K562 (cell line): ENCODE results near the gene COX5A. TPM values are rescaled to one million over a fixed set of nuclear protein-coding genes. Genes with fewer than 3 reads are reported as not detected.

Experiments
- ATAC-seq: fragments of 200-7000 bp; cut with Tn5 transposase; 3 replicates; pipeline ENCODE4 v1.9.1; 2020; ENCODE audit warnings: moderate library complexity
- BruUV-seq: library from RNA; stranded (reverse); fragments of 400-500 nt; replicated peaks from 2 replicates; lab custom pipeline; 2021; lab: Mats Ljungman, UMichigan
- CTCF ChIA-PET: fragments of 300-600 bp; formaldehyde crosslinking; extraction: SDS; loops from one replicate; lab custom pipeline; 2021; ENCODE audit warnings: low intra/inter-chr PET ratio; lab: Yijun Ruan, JAX
- POLR2A ChIA-PET: fragments of 300-600, 350-650 bp; sonication (Branson Sonifier 250); formaldehyde crosslinking; extraction: SDS; loops from one replicate; lab custom pipeline; 2021; ENCODE audit warnings: antibody characterized with exemption, inconsistent platforms; lab: Yijun Ruan, JAX
- DNase-seq, 4 experiments: peaks; one replicate each; pipeline versions ENCODE4 v3.0.0 to v3.0.0-alpha.2; 2011 to 2018; ENCODE audit warnings: low spot score in 3 of 4, mixed read lengths in 3 of 4; ENCODE audit errors: extremely low read depth in 1 of 4
- FAIRE-seq: peaks from 2 replicates; lab custom pipeline; 2011; peaks lifted over from hg19 to GRCh38; lab: Jason Lieb, UNC
- H2AFZ ChIP-seq: 2 replicates; pipeline ENCODE4 v1.6.0; 2011; ENCODE audit warnings: low read depth, low read length, control low read depth, inconsistent platforms
- H3K27ac ChIP-seq: fragments of 200-600 bp; 3 replicates; pipeline ENCODE4 v1.8.0; 2011; ENCODE audit warnings: low read depth, mild to moderate bottlenecking, control low read depth, inconsistent platforms, low read length, moderate library complexity, mixed read lengths; ENCODE audit errors: extremely low read depth
- H3K27me3 ChIP-seq, 2 experiments: fragments of 300-600 bp in 1 of 2; 2 replicates in 1 of 2; 3 replicates in 1 of 2; pipeline versions ENCODE4 v1.6.0 to v1.8.0; 2011; ENCODE audit warnings: inconsistent platforms in 2 of 2, low read length in 2 of 2, mild to moderate bottlenecking in 1 of 2, mixed read lengths in 1 of 2, moderate library complexity in 1 of 2; ENCODE audit not compliant: control insufficient read depth in 2 of 2, insufficient read depth in 2 of 2
- H3K36me3 ChIP-seq: fragments of 300-600 bp; 3 replicates; pipeline ENCODE4 v1.8.0; 2011; ENCODE audit warnings: mild to moderate bottlenecking, low read length, inconsistent platforms; ENCODE audit not compliant: control insufficient read depth, insufficient read depth
- H3K4me1 ChIP-seq, 2 experiments: fragments of 200-600 bp in 1 of 2; replicated peaks in 1 of 2; 2 replicates in 1 of 2; 3 replicates in 1 of 2; pipeline versions ENCODE4 v1.5.1 to v1.8.0; 2011; ENCODE audit warnings: inconsistent platforms in 2 of 2, low read length in 2 of 2, mild to moderate bottlenecking in 1 of 2, mixed read lengths in 1 of 2, moderate library complexity in 1 of 2; ENCODE audit not compliant: control insufficient read depth in 2 of 2, insufficient read depth in 2 of 2
- H3K4me2 ChIP-seq: 2 replicates; pipeline ENCODE4 v1.6.1; 2011; ENCODE audit warnings: low read length, control low read depth, inconsistent platforms, mixed read lengths; ENCODE audit not compliant: insufficient read depth
- H3K4me3 ChIP-seq: fragments of 200-600 bp; sonication (generic), shearing (Covaris generic); 2 replicates; pipeline ENCODE4 v1.5.1; 2016; ENCODE audit warnings: control low read depth, inconsistent platforms
- H3K79me2 ChIP-seq: fragments of 200-600 bp; 3 replicates; pipeline ENCODE4 v1.8.0; 2011; ENCODE audit warnings: low read length, inconsistent platforms; ENCODE audit not compliant: control insufficient read depth, insufficient read depth
- H3K9ac ChIP-seq, 2 experiments: 2 replicates each; pipeline versions ENCODE4 v1.6.0 to v1.6.1; 2011; ENCODE audit warnings: low read depth in 2 of 2, low read length in 2 of 2, control low read depth in 1 of 2, inconsistent platforms in 1 of 2, mild to moderate bottlenecking in 1 of 2, mixed read lengths in 1 of 2; ENCODE audit not compliant: insufficient read depth in 1 of 2
- H3K9me1 ChIP-seq: one replicate; pipeline ENCODE4 v1.6.0; 2011; ENCODE audit warnings: inconsistent platforms, mild to moderate bottlenecking, low read length, moderate library complexity; ENCODE audit not compliant: control insufficient read depth, insufficient read depth
- H3K9me3 ChIP-seq: replicated peaks from 2 replicates; pipeline ENCODE4 v1.5.1; 2011; ENCODE audit warnings: low read depth, low read length, inconsistent platforms; ENCODE audit not compliant: control insufficient read depth, insufficient read depth
- H4K20me1 ChIP-seq: replicated peaks from 2 replicates; pipeline ENCODE4 v1.6.1; 2011; ENCODE audit warnings: low read length, inconsistent platforms, mixed read lengths; ENCODE audit not compliant: control insufficient read depth, insufficient read depth
- AFF1 ChIP-seq, 2 experiments: fragments of 450-650 bp; IDR thresholded peaks; 2 replicates each; pipeline ENCODE4 v1.6.1; 2018; ENCODE audit warnings: mild to moderate bottlenecking in 2 of 2, low read depth in 1 of 2; ENCODE audit not compliant: partially characterized antibody in 2 of 2
- BCL6 ChIP-seq: fragments of 250-450 bp; sonication (Bioruptor Pico); IDR thresholded peaks from 2 replicates; pipeline ENCODE4 v1.4.0; 2020
- CHD1 ChIP-seq: fragments of 200-600 bp; sonication (generic); IDR thresholded peaks from one replicate; pipeline ENCODE4 v1.6.1; 2012; ENCODE audit warnings: mild to moderate bottlenecking, moderate library complexity, low read length, inconsistent platforms
- DIDO1 ChIP-seq: fragments of 450-650 bp; IDR thresholded peaks from 2 replicates; pipeline ENCODE4 v1.6.1; 2016; ENCODE audit warnings: low read depth, missing biosample characterization, missing genetic modification characterization
- ETS2 ChIP-seq: IDR thresholded peaks from 2 replicates; pipeline ENCODE4 v1.6.1; 2016; ENCODE audit warnings: borderline replicate concordance, missing genetic modification characterization, mild to moderate bottlenecking, moderate library complexity, missing compliant biosample characterization; ENCODE audit not compliant: poor library complexity, severe bottlenecking
- HMG20B ChIP-seq: fragments of 250-450 bp; sonication (Bioruptor Pico); IDR thresholded peaks from 2 replicates; pipeline ENCODE4 v1.5.0; 2021; ENCODE audit warnings: mild to moderate bottlenecking
- IFI16 ChIP-seq: fragments of 250-450 bp; sonication (Bioruptor Pico); IDR thresholded peaks from 2 replicates; pipeline ENCODE4 v2.1.2; 2022; ENCODE audit warnings: mild to moderate bottlenecking, inconsistent platforms
- JUNB ChIP-seq: fragments of 450-650 bp; formaldehyde crosslinking; conservative IDR thresholded peaks from 2 replicates; pipeline ENCODE4 v1.4.0; 2020; ENCODE audit warnings: mild to moderate bottlenecking
- ZBTB12 ChIP-seq: fragments of 250-450 bp; sonication (Bioruptor Pico); IDR thresholded peaks from 2 replicates; pipeline ENCODE4 v1.4.0; 2020
- ZFP1 ChIP-seq: fragments of 450-650 bp; formaldehyde crosslinking; IDR thresholded peaks from 2 replicates; pipeline ENCODE4 v1.4.0; 2020; ENCODE audit warnings: mild to moderate bottlenecking, mixed read lengths
- ZNF212 ChIP-seq: fragments of 450-650 bp; formaldehyde crosslinking; IDR thresholded peaks from 2 replicates; pipeline ENCODE4 v1.4.0; 2020; ENCODE audit warnings: mild to moderate bottlenecking
- ZNF586 ChIP-seq: fragments of 450-650 bp; formaldehyde crosslinking; conservative IDR thresholded peaks from 2 replicates; pipeline ENCODE4 v1.4.0; 2020; ENCODE audit warnings: mild to moderate bottlenecking, moderate library complexity
- WGBS: fragments of 100-300 bp; shearing (Covaris generic); methylation state at CpG from one replicate; pipeline ENCODE4 v1.1.6; 2016; ENCODE audit warnings: low coverage, mixed read lengths; ENCODE audit not compliant: insufficient coverage; ENCODE audit errors: missing lambda C conversion rate; 5-methylcytosine and 5-hydroxymethylcytosine counted together
- in situ Hi-C: fragments of 300-500 bp; cut with MboI; formaldehyde crosslinking; loops from 4 replicates; pipeline ENCODE4 v1.15.0; 2018; ENCODE audit warnings: inconsistent platforms, mixed read lengths
- intact Hi-C: fragments of 100-400 bp; cut with micrococcal nuclease; formaldehyde crosslinking; loops from 2 replicates; pipeline ENCODE4 v1.14.2; 2022
- polyA plus RNA-seq, 8 experiments: library from polyadenylated mRNA; depleted of rRNA in 4 of 8; stranded (reverse) in 5 of 8; unstranded in 3 of 8; fragments of >200 nt; fragmentation: Nextera tagmentation in 2 of 8; fragmentation: Illumina TruSeq in 1 of 8; extraction: Ambion mirVana in 2 of 8; extraction: Trizol in 1 of 8; gene quantifications; 2 replicates each; pipeline versions ENCODE4 v1.2.1 to v1.2.3, GENCODE V29; 2011 to 2014; ENCODE audit warnings: inconsistent platforms in 1 of 8, missing spikeins in 1 of 8
- total RNA-seq, 7 experiments: library from RNA; depleted of rRNA in 6 of 7; stranded (reverse); fragments of >200 nt in 6 of 7; fragmentation: Illumina TruSeq in 2 of 7; extraction: Trizol in 2 of 7; gene quantifications; 2 replicates each; pipeline versions ENCODE4 v1.2.1 to v1.2.3, GENCODE V29; 2011 to 2021; ENCODE audit warnings: low replicate concordance in 1 of 7

The COX5A gene
- total and polyA plus RNA-seq, 9 of the 15 experiments (the other 6 are each of a cell fraction or from before 2014, with no cell fraction given): 86.8 to 553 (median 371) TPM

DNA sequence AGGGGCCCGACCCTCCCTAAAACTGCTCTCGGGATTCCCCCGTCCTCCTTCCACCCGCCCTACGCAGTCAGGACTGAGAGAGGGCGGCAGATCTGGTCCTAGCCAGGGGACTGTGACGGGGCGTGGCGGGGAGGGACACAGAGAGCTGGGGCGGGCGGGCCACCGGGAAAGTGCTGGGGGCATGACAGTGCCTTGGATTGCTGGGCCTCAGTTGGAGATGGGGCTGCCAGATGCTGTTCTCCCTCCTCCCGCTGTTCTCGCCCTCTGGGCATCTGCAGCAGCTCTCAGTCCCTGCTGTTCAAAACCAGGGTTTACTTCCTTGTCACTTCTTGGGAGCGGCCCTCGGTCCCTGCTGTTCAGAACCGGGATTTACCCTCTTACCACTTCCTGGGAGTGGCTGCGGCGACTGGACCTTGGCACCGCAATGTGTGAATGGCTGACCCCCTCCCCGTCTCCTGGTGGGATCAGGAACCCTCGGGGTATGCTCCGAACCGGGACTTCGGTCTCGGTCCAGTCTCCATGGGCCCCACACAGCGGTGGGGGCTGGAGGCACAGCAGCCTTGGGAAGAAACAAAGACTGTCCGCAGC, 20.5 kb upstream of the COX5A start:
- FAIRE-seq (no peak), DNase-seq (peak in 1 of 4 experiments; percentile 8), ATAC-seq (no peak)
- TF ChIP-seq IFI16 (no peak), ZNF586 (CRISPR knock-in tag) (no peak), JUNB (CRISPR knock-in tag) (no peak), DIDO1 (tag) (no peak), CHD1 (no peak), ETS2 (no peak), BCL6 (CRISPR knock-in tag) (no peak), ZBTB12 (CRISPR knock-in tag) (no peak), ZFP1 (no peak), AFF1 (IDR thresholded peaks at IDR 0.05; ENCODE audit: low read depth in 1 of 2, partially characterized antibody in 2 of 2) (no peak), ZNF212 (CRISPR knock-in tag) (no peak), HMG20B (CRISPR knock-in tag) (no peak)
- H3K4me3 ChIP-seq: no peak overlapping the region
- CTCF ChIA-PET: interaction anchor here (0.6 kb wide), 2 partner anchors 232 to 286 kb away, joined by 3 read pairs; no protein-coding TSS in a partner anchor
- peaks cover 27% of the 10 kb centered on the region for H4K20me1 ChIP-seq
- H3K9ac ChIP-seq: no peak overlapping the region
- H3K4me1 ChIP-seq: peaks cover 34 to 54% of the 10 kb centered on the region in 2 experiments
- peaks cover 7% of the 10 kb centered on the region; the same call in 1 of the 3 replicates for H3K79me2 ChIP-seq
- peaks cover 30 to 48% of the 10 kb centered on the region in 2 experiments for H3K27me3 ChIP-seq
- H3K9me1 ChIP-seq: peaks cover 4% of the 10 kb centered on the region
- H2AFZ ChIP-seq: no peak overlapping the region
- no peaks in the 10 kb centered on the region for H3K36me3 ChIP-seq
- no peaks in the 10 kb centered on the region for H3K9me3 ChIP-seq
- no TSS peak for BruUV-seq
- H3K27ac ChIP-seq: no peak overlapping the region
- no peak overlapping the region for H3K4me2 ChIP-seq
- intact Hi-C loops: loop anchor here (10.0 kb wide), 2 partner anchors 246 to 584 kb away; partner anchors contain the start of gene C15orf39
- POLR2A ChIA-PET: interaction anchor here (0.5 to 0.6 kb wide), 3 partner anchors 17 to 693 kb away, joined by 3 to 4 read pairs (median 3); no protein-coding TSS in a partner anchor
- 22% methylated on average over 24 of the region's 28 CpGs for WGBS
- in situ Hi-C loops: no loop called here
